Body of pancreas (tissue), 4 donors: ENCODE data around the gene UCK1. TPM values are rescaled to one million over a fixed set of nuclear protein-coding genes. Genes with fewer than 3 reads are reported as not detected.

Experiments
- ATAC-seq: fragments of 150-250 bp; one replicate; pipeline ENCODE4 v1.9.1; 2016
- DNase-seq, 4 donors: peaks; one replicate each; pipeline ENCODE4 v3.0.0-alpha.2; 2019
- H3K27ac ChIP-seq, 4 donors: fragments of 200-600 bp; sonication (generic); 1 replicate in 3 of 4; 2 replicates in 1 of 4; pipeline versions ENCODE4 v1.5.1 to v1.6.1; 2016 to 2019; ENCODE audit warnings: mild to moderate bottlenecking in 1 of 4, mixed read lengths in 1 of 4, moderate library complexity in 1 of 4
- H3K27me3 ChIP-seq, 2 donors: fragments of 200-600 bp; sonication (generic); one replicate each; pipeline ENCODE4 v1.6.0; 2016; ENCODE audit warnings: mild to moderate bottlenecking in 1 of 2
- H3K36me3 ChIP-seq, 2 donors: fragments of 200-600 bp; sonication (generic); replicated peaks in 1 of 2; 2 replicates each; pipeline ENCODE4 v1.5.1; 2016; ENCODE audit warnings: low read depth in 2 of 2; ENCODE audit not compliant: insufficient read depth in 1 of 2
- H3K4me1 ChIP-seq: fragments of 200-600 bp; sonication (generic); one replicate; pipeline ENCODE4 v1.6.0; 2016
- H3K4me3 ChIP-seq, 2 donors: fragments of 200-600 bp; sonication (generic); 1 replicate in 1 of 2; 2 replicates in 1 of 2; pipeline ENCODE4 v1.5.1; 2016 to 2019
- H3K9me3 ChIP-seq, 3 donors: fragments of 200-600 bp; sonication (generic); 1 replicate in 2 of 3; 2 replicates in 1 of 3; pipeline ENCODE4 v1.5.1; 2016
- CTCF ChIP-seq, 7 experiments: fragments of 450-650 bp in 4 of 7; fragments of 200-600 bp in 3 of 7; sonication (generic) in 3 of 7; IDR thresholded peaks; one replicate each; pipeline ENCODE4 v1.5.1; 2016 to 2019; ENCODE audit warnings: antibody characterized with exemption in 7 of 7
- POLR2A ChIP-seq, 3 donors: fragments of 450-650 bp; IDR thresholded peaks; one replicate each; pipeline ENCODE4 v1.6.1; 2016; ENCODE audit warnings: antibody characterized with exemption in 3 of 3, mild to moderate bottlenecking in 2 of 3
- WGBS, 2 donors: methylation state at CpG; one replicate each; pipeline ENCODE4 v1.1.5; 2017; 5-methylcytosine and 5-hydroxymethylcytosine counted together
- intact Hi-C: fragments of 100-400 bp; cut with DNase I; formaldehyde crosslinking; loops from one replicate; pipeline ENCODE4 v1.15.1; 2023
- total RNA-seq, 2 donors: library from RNA; depleted of rRNA; stranded (reverse); fragments of >200 nt; gene quantifications; one replicate each; pipeline ENCODE4 v1.1.0, GENCODE V29; 2016

Gene UCK1
- total RNA-seq, 2 donors from 2014 or later = 16.5 to 37.1 TPM

GRCh38 chr9:131491001-131491710 lies 39.9 kb downstream of the UCK1 start:
- no peaks in the 10 kb centered on the region for H3K9me3 ChIP-seq
- no peak for DNase-seq
- no peak overlapping the region for H3K27ac ChIP-seq
- no peak for ATAC-seq
- intact Hi-C loops = no loop called here
- no peak overlapping the region for H3K4me3 ChIP-seq
- TF ChIP-seq CTCF (IDR thresholded peaks at IDR 0.05) (no peak), POLR2A (IDR thresholded peaks at IDR 0.05) (no peak)
- H3K36me3 ChIP-seq = peaks cover 26 to 81% of the 10 kb centered on the region in 2 donors
- no peaks in the 10 kb centered on the region for H3K27me3 ChIP-seq
- H3K4me1 ChIP-seq = no peaks in the 10 kb centered on the region
- 90 to 97% methylated on average over 18 to 20 of the region's 20 CpGs for WGBS, 2 donors

- no peak for ATAC-seq
- no peak for DNase-seq
- no peaks in the 10 kb centered on the region for H3K9me3 ChIP-seq
- 67% methylated on average over 8 of the region's 8 CpGs for WGBS, 2 donors
- TF ChIP-seq CTCF (IDR thresholded peaks at IDR 0.05) (no peak), POLR2A (IDR thresholded peaks at IDR 0.05) (no peak)
- H3K36me3 ChIP-seq = peaks cover 23 to 80% of the 10 kb centered on the region in 2 donors
- H3K27me3 ChIP-seq = no peaks in the 10 kb centered on the region
- no peak overlapping the region for H3K27ac ChIP-seq
- intact Hi-C loops = no loop called here
- H3K4me1 ChIP-seq = no peaks in the 10 kb centered on the region
- H3K4me3 ChIP-seq = no peak overlapping the region
Measured at GRCh38 chr9:131490514-131490913, 40.5 kb downstream of the UCK1 start.

- no peak overlapping the region for H3K27ac ChIP-seq
- 79 to 86% methylated on average over 10 to 11 of the region's 14 CpGs for WGBS, 2 donors
- intact Hi-C loops = no loop called here
- H3K27me3 ChIP-seq = no peaks in the 10 kb centered on the region
- no peaks in the 10 kb centered on the region for H3K4me1 ChIP-seq
- no peaks in the 10 kb centered on the region for H3K9me3 ChIP-seq
- H3K36me3 ChIP-seq = peaks cover 32 to 78% of the 10 kb centered on the region in 2 donors
- no peak for TF ChIP-seq POLR2A (IDR thresholded peaks at IDR 0.05)
- no peak for TF ChIP-seq CTCF (IDR thresholded peaks at IDR 0.05)
- ATAC-seq (no peak), DNase-seq (no peak)
- no peak overlapping the region for H3K4me3 ChIP-seq
Measured at GRCh38 chr9:131487621-131488031, 43.4 kb downstream of the UCK1 start.

- Histone ChIP-seq H3K9me3 (no peaks in the 10 kb centered on the region), H3K4me3 (no peak overlapping the region), H3K4me1 (no peaks in the 10 kb centered on the region), H3K27ac (no peak overlapping the region), H3K36me3 (peaks cover 30 to 77% of the 10 kb centered on the region in 2 donors), H3K27me3 (no peaks in the 10 kb centered on the region)
- 87 to 92% methylated on average over 8 to 9 of the region's 9 CpGs for WGBS, 2 donors
- TF ChIP-seq POLR2A (IDR thresholded peaks at IDR 0.05) (no peak), CTCF (IDR thresholded peaks at IDR 0.05) (no peak)
- ATAC-seq (no peak), DNase-seq (no peak)
- intact Hi-C loops = no loop called here
Measured at GRCh38 chr9:131487001-131487400, 44.1 kb downstream of the UCK1 start.
